SK-N-SH (cell line): ENCODE data around the gene CENPV.

ENCODE experiments used
- CTCF ChIP-seq: fragments of 200-600 bp; sonication (generic); IDR thresholded peaks from 2 replicates; pipeline ENCODE4 v1.6.1; 2017; ENCODE audit warnings: antibody characterized with exemption, mild to moderate bottlenecking, moderate library complexity
- EP300 ChIP-seq, 2 experiments: IDR thresholded peaks; 2 replicates each; pipeline versions ENCODE4 v1.4.0 to v1.6.1; 2012; ENCODE audit warnings: borderline replicate concordance in 1 of 2, low read depth in 1 of 2, low read length in 1 of 2
- EZH2phosphoT487 ChIP-seq: fragments of 200-600 bp; sonication (generic); IDR thresholded peaks from 2 replicates; pipeline ENCODE4 v1.6.1; 2017; ENCODE audit warnings: low read depth, mixed run types, mild to moderate bottlenecking, antibody characterized with exemption, moderate library complexity, borderline replicate concordance
- FOXJ3 ChIP-seq: sonication (generic); formaldehyde crosslinking; IDR thresholded peaks from 2 replicates; pipeline ENCODE4 v1.5.1; 2020; ENCODE audit warnings: mild to moderate bottlenecking, missing genetic modification reagents
- MAX ChIP-seq: IDR thresholded peaks from 2 replicates; pipeline ENCODE4 v1.4.0; 2012; ENCODE audit warnings: low read depth
- POLR2AphosphoS5 ChIP-seq: IDR thresholded peaks from 2 replicates; pipeline ENCODE4 v1.6.1; 2012; ENCODE audit warnings: low read depth, low read length
- SMC3 ChIP-seq: IDR thresholded peaks from 2 replicates; pipeline ENCODE4 v1.6.1; 2012; ENCODE audit warnings: low read depth, low read length, improper control_type of control experiment
- TAF1 ChIP-seq: IDR thresholded peaks from 2 replicates; pipeline ENCODE4 v1.6.1; 2012; ENCODE audit warnings: low read depth, mild to moderate bottlenecking, low read length, moderate library complexity, borderline replicate concordance
- USF1 ChIP-seq: IDR thresholded peaks from 2 replicates; pipeline ENCODE4 v1.4.0; 2012; ENCODE audit warnings: low read depth, borderline replicate concordance
- ZBTB33 ChIP-seq: IDR thresholded peaks from 2 replicates; pipeline ENCODE4 v1.4.0; 2012; ENCODE audit warnings: low read depth, borderline replicate concordance

- no peak for TF ChIP-seq CTCF
- TF ChIP-seq USF1 = no peak
- no peak for TF ChIP-seq TAF1
- TF ChIP-seq FOXJ3 (CRISPR knock-in tag) = no peak
- TF ChIP-seq MAX = no peak
- TF ChIP-seq EZH2phosphoT487 = no peak
- no peak for TF ChIP-seq ZBTB33
- TF ChIP-seq POLR2AphosphoS5 = no peak
- TF ChIP-seq SMC3 = no peak
- no peak for TF ChIP-seq EP300 (IDR thresholded peaks at IDR 0.05; ENCODE audit: borderline replicate concordance in 1 of 2, low read depth in 1 of 2, low read length in 1 of 2)
These were observed 33.3 kb downstream of the CENPV start for GRCh38 chr17:16319969-16320368.
